HepG2 (cell line): ENCODE data around the gene RTBDN. TPM values are rescaled to one million over a fixed set of nuclear protein-coding genes. Genes with fewer than 3 reads are reported as not detected.
A peak's percentile ranks its signal among the peaks of the same experiment; 100 is the strongest.

ENCODE experiments used
- BRF2 ChIP-seq: sonication (generic); formaldehyde crosslinking; IDR thresholded peaks from 2 replicates; pipeline ENCODE4 v1.8.1; 2022; ENCODE audit warnings: mild to moderate bottlenecking, missing genetic modification reagents
- FOSL2 ChIP-seq: sonication (generic); formaldehyde crosslinking; IDR thresholded peaks from 2 replicates; pipeline ENCODE4 v1.4.0; 2020; ENCODE audit warnings: missing genetic modification reagents
- FOXK1 ChIP-seq: sonication (generic); formaldehyde crosslinking; IDR thresholded peaks from 2 replicates; pipeline ENCODE4 v1.4.0; 2020; ENCODE audit warnings: low read depth, missing genetic modification reagents, borderline replicate concordance
- GATAD2A ChIP-seq: IDR thresholded peaks from 2 replicates; pipeline ENCODE4 v1.6.1; 2016
- HOXA3 ChIP-seq: sonication (generic); formaldehyde crosslinking; IDR thresholded peaks from 2 replicates; pipeline ENCODE4 v1.5.0; 2020; ENCODE audit warnings: missing genetic modification reagents
- NONO ChIP-seq, 2 experiments: fragments of 450-650 bp in 1 of 2; sonication (generic) in 1 of 2; formaldehyde crosslinking in 1 of 2; IDR thresholded peaks in 1 of 2; conservative IDR thresholded peaks in 1 of 2; 2 replicates each; pipeline versions ENCODE4 v1.6.1 to v1.8.0; 2017 to 2022; ENCODE audit warnings: mild to moderate bottlenecking in 1 of 2, missing genetic modification reagents in 1 of 2, moderate library complexity in 1 of 2
- SP4 ChIP-seq: sonication (generic); formaldehyde crosslinking; IDR thresholded peaks from 2 replicates; pipeline ENCODE4 v1.8.1; 2023; ENCODE audit warnings: mild to moderate bottlenecking, missing genetic modification reagents
- THAP9 ChIP-seq: sonication (generic); formaldehyde crosslinking; IDR thresholded peaks from 2 replicates; pipeline ENCODE4; 2020; ENCODE audit warnings: missing genetic modification reagents, mild to moderate bottlenecking, borderline replicate concordance
- ZBTB2 ChIP-seq: sonication (generic); formaldehyde crosslinking; IDR thresholded peaks from 2 replicates; pipeline ENCODE4 v1.8.0; 2022; ENCODE audit warnings: low read depth, missing genetic modification reagents
- ZNF460 ChIP-seq: sonication (generic); formaldehyde crosslinking; IDR thresholded peaks from 2 replicates; pipeline ENCODE4 v1.5.1; 2020; ENCODE audit warnings: missing genetic modification reagents, mild to moderate bottlenecking, borderline replicate concordance
- ZNF572 ChIP-seq: sonication (generic); formaldehyde crosslinking; IDR thresholded peaks from 2 replicates; pipeline ENCODE4 v1.5.1; 2020; ENCODE audit warnings: mild to moderate bottlenecking, missing genetic modification reagents
- ZNF704 ChIP-seq: sonication (generic); formaldehyde crosslinking; IDR thresholded peaks from 2 replicates; pipeline ENCODE4 v1.8.1; 2023; ENCODE audit warnings: mild to moderate bottlenecking, inconsistent platforms, moderate library complexity, missing genetic modification reagents, borderline replicate concordance
- ZNF891 ChIP-seq: sonication (generic); formaldehyde crosslinking; IDR thresholded peaks from 2 replicates; pipeline ENCODE4 v1.5.0; 2020; ENCODE audit warnings: mild to moderate bottlenecking, missing genetic modification reagents
- polyA plus RNA-seq, 8 experiments: library from polyadenylated mRNA; depleted of rRNA in 3 of 8; stranded (reverse) in 7 of 8; unstranded in 1 of 8; fragments of >200 nt; fragmentation: Illumina TruSeq in 4 of 8; extraction: Trizol in 4 of 8; gene quantifications; 2 replicates each; pipeline versions ENCODE4 v1.2.1 to v1.2.3, GENCODE V29; 2011 to 2016; ENCODE audit warnings: low read depth in 4 of 8, missing spikeins in 1 of 8, mixed read lengths in 1 of 8; ENCODE audit not compliant: insufficient read depth in 1 of 8
- total RNA-seq, 5 experiments: library from RNA; depleted of rRNA; stranded (reverse); fragments of >200 nt; fragmentation: Illumina TruSeq; extraction: Trizol; gene quantifications; 2 replicates each; pipeline ENCODE4 v1.2.3, GENCODE V29; 2016; ENCODE audit warnings: low read depth in 1 of 5
- TF ChIP-seq, protein P1 (sequence below): sonication (generic); formaldehyde crosslinking; IDR thresholded peaks from 2 replicates; pipeline ENCODE4 v1.5.1; 2020; ENCODE audit warnings: mild to moderate bottlenecking, missing genetic modification reagents
- TF ChIP-seq, protein P2 (sequence below): IDR thresholded peaks from 2 replicates; pipeline ENCODE4 v1.6.1; 2016; ENCODE audit warnings: missing genetic modification reagents, missing compliant biosample characterization
- TF ChIP-seq, protein P3 (sequence below): sonication (generic); formaldehyde crosslinking; IDR thresholded peaks from 2 replicates; pipeline ENCODE4 v1.5.0; 2020; ENCODE audit warnings: mild to moderate bottlenecking, missing genetic modification reagents, borderline replicate concordance

RTBDN gene
- total and polyA plus RNA-seq, 2 of the 13 experiments (the other 11 are each of a cell fraction or from before 2014, with no cell fraction given), result 0.27 to 0.48 TPM

GRCh38 chr19:12828494-12828893 is 5.9 kb downstream of the RTBDN start (continued):
- TF ChIP-seq FOXK1 (CRISPR knock-in tag), result no peak
- TF ChIP-seq SP4, result 0 out of 2 replicates have a peak, but pooled peaks have one; percentile 41
- TF ChIP-seq, protein P1, sequence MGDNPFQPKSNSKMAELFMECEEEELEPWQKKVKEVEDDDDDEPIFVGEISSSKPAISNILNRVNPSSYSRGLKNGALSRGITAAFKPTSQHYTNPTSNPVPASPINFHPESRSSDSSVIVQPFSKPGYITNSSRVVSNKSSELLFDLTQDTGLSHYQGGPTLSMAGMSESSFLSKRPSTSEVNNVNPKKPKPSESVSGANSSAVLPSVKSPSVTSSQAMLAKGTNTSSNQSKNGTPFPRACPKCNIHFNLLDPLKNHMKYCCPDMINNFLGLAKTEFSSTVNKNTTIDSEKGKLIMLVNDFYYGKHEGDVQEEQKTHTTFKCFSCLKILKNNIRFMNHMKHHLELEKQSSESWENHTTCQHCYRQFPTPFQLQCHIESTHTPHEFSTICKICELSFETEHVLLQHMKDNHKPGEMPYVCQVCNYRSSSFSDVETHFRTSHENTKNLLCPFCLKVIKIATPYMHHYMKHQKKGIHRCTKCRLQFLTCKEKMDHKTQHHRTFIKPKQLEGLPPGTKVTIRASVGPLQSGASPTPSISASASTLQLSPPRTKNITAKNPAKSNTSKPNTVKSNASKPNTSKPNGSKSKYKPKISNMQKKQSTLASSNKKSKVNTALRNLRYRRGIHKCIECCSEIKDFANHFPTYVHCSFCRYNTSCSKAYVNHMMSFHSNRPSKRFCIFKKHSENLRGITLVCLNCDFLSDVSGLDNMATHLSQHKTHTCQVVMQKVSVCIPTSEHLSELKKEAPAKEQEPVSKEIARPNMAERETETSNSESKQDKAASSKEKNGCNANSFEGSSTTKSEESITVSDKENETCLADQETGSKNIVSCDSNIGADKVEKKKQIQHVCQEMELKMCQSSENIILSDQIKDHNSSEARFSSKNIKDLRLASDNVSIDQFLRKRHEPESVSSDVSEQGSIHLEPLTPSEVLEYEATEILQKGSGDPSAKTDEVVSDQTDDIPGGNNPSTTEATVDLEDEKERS, result no peak
- no peak for TF ChIP-seq ZNF891 (CRISPR knock-in tag)
- TF ChIP-seq ZBTB2, result no peak
- peak; percentile 15; the same call in 1 of the 2 replicates for TF ChIP-seq GATAD2A (CRISPR knock-in tag)
- TF ChIP-seq ZNF460, result no peak
- no peak for TF ChIP-seq ZNF704 (CRISPR knock-in tag)
- no peak for TF ChIP-seq NONO (IDR thresholded peaks at IDR 0.05)
- 0 out of 2 replicates have a peak, but pooled peaks have one; percentile 33 for TF ChIP-seq NONO (CRISPR knock-in tag; conservative IDR thresholded peaks at IDR 0.05)
- TF ChIP-seq, protein P2, sequence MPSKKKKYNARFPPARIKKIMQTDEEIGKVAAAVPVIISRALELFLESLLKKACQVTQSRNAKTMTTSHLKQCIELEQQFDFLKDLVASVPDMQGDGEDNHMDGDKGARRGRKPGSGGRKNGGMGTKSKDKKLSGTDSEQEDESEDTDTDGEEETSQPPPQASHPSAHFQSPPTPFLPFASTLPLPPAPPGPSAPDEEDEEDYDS (CRISPR knock-in tag), result peak; percentile 39; the same call in 1 of the 2 replicates
- TF ChIP-seq ZNF572 (CRISPR knock-in tag), result no peak
- TF ChIP-seq, protein P3, sequence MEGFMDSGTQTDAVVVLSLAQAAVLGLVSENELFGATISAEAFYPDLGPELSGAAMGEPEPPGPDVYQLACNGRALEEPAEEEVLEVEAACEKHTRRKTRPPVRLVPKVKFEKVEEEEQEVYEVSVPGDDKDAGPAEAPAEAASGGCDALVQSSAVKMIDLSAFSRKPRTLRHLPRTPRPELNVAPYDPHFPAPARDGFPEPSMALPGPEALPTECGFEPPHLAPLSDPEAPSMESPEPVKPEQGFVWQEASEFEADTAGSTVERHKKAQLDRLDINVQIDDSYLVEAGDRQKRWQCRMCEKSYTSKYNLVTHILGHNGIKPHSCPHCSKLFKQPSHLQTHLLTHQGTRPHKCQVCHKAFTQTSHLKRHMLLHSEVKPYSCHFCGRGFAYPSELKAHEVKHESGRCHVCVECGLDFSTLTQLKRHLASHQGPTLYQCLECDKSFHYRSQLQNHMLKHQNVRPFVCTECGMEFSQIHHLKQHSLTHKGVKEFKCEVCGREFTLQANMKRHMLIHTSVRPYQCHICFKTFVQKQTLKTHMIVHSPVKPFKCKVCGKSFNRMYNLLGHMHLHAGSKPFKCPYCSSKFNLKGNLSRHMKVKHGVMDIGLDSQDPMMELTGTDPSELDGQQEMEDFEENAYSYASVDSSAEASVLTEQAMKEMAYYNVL (CRISPR knock-in tag), result no peak
- TF ChIP-seq HOXA3, result peak; percentile 20; the same call in 1 of the 2 replicates
- TF ChIP-seq THAP9 (CRISPR knock-in tag), result no peak
- no peak for TF ChIP-seq FOSL2
- TF ChIP-seq BRF2 (CRISPR knock-in tag), result no peak
